ENCODE results near the gene ADGRV1.

ADGRV1 gene

GRCh38 chr5:91070761-91071550, 512.4 kb downstream of the ADGRV1 start:
- TF ChIP-seq SPI1 (IDR thresholded peaks at IDR 0.05; ENCODE audit: borderline replicate concordance, low read depth) (no peak), GABPA (IDR thresholded peaks at IDR 0.05; ENCODE audit: low read depth) (no peak), REST (IDR thresholded peaks at IDR 0.05; ENCODE audit: insufficient replicate concordance, low read depth) (no peak), CTCF (IDR thresholded peaks at IDR 0.05; ENCODE audit: insufficient read depth, low read length) (no peak), POLR2AphosphoS5 (IDR thresholded peaks at IDR 0.05; ENCODE audit: low read depth) (no peak)
- H3K27me3 ChIP-seq (ENCODE audit: insufficient read depth, poor library complexity, severe bottlenecking): no peaks in the 10 kb centered on the region
- no peak for DNase-seq (ENCODE audit: low read depth in 1 of 2, low spot score in 1 of 2)
- H3K27ac ChIP-seq (replicated peaks): no peak overlapping the region
- H3K4me3 ChIP-seq (replicated peaks; ENCODE audit: insufficient read depth, low read length): no peak overlapping the region

- Histone ChIP-seq H3K27me3 (ENCODE audit: insufficient read depth, poor library complexity, severe bottlenecking) (no peaks in the 10 kb centered on the region), H3K4me3 (replicated peaks; ENCODE audit: insufficient read depth, low read length) (no peak overlapping the region), H3K27ac (replicated peaks) (no peak overlapping the region)
- no peak for DNase-seq (ENCODE audit: low read depth in 1 of 2, low spot score in 1 of 2)
- TF ChIP-seq REST (IDR thresholded peaks at IDR 0.05; ENCODE audit: insufficient replicate concordance, low read depth) (no peak), GABPA (IDR thresholded peaks at IDR 0.05; ENCODE audit: low read depth) (no peak), SPI1 (IDR thresholded peaks at IDR 0.05; ENCODE audit: borderline replicate concordance, low read depth) (no peak), POLR2AphosphoS5 (IDR thresholded peaks at IDR 0.05; ENCODE audit: low read depth) (no peak), CTCF (IDR thresholded peaks at IDR 0.05; ENCODE audit: insufficient read depth, low read length) (no peak)
Measured at GRCh38 chr5:91072881-91073280, 514.3 kb downstream of the ADGRV1 start.

- H3K4me3 ChIP-seq (replicated peaks; ENCODE audit: insufficient read depth, low read length): no peak overlapping the region
- no peak for DNase-seq (ENCODE audit: low read depth in 1 of 2, low spot score in 1 of 2)
- H3K27me3 ChIP-seq (ENCODE audit: insufficient read depth, poor library complexity, severe bottlenecking): no peaks in the 10 kb centered on the region
- no peak overlapping the region for H3K27ac ChIP-seq (replicated peaks)
- TF ChIP-seq REST (IDR thresholded peaks at IDR 0.05; ENCODE audit: insufficient replicate concordance, low read depth) (no peak), POLR2AphosphoS5 (IDR thresholded peaks at IDR 0.05; ENCODE audit: low read depth) (no peak), SPI1 (IDR thresholded peaks at IDR 0.05; ENCODE audit: borderline replicate concordance, low read depth) (no peak), GABPA (IDR thresholded peaks at IDR 0.05; ENCODE audit: low read depth) (no peak), CTCF (IDR thresholded peaks at IDR 0.05; ENCODE audit: insufficient read depth, low read length) (no peak)
Measured at GRCh38 chr5:91074615-91075014, 516.0 kb downstream of the ADGRV1 start.

Data from HL-60 (cell line).